ENCODE data around the gene PAEP.

PAEP gene

GRCh38 chr9:135579889-135580660 is 18.5 kb downstream of the PAEP start:
- no peak for DNase-seq (ENCODE audit: low spot score)

DNA sequence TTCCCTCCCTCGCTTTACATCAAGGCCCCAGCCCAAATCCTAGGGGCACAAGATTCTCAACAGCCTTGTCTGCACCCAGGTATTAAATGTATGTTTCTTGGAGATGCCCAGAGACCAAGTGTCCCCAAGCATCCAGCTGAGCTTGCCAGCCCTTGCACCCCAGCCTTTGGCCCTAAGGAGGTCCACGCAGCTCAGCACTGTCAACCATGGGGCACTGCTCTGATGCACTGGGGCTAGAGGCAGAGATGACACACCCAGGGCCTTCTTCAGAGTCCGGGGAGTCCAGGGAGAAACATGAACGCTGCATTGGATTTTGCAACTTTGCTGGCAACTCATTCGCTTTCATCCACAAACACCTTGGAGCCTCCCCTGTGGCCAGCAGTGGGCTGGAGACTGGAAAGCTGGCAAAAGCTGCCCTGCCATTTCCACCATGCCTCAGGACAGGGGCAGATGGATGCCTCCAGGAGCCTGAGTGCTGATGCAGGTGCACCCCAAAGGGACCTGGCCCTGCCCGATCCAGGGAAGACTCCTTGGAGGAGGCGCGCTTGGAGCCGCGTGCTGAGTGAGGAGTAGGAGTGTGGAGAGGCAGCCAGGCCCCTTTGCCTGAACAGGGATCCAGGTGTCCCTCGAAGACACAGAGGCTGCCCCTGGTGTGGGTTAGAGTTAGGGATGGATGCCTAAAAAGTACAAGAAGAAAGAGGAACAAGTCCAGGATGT is 19.3 kb downstream of the PAEP start:
- no peak for DNase-seq (ENCODE audit: low spot score)

DNA sequence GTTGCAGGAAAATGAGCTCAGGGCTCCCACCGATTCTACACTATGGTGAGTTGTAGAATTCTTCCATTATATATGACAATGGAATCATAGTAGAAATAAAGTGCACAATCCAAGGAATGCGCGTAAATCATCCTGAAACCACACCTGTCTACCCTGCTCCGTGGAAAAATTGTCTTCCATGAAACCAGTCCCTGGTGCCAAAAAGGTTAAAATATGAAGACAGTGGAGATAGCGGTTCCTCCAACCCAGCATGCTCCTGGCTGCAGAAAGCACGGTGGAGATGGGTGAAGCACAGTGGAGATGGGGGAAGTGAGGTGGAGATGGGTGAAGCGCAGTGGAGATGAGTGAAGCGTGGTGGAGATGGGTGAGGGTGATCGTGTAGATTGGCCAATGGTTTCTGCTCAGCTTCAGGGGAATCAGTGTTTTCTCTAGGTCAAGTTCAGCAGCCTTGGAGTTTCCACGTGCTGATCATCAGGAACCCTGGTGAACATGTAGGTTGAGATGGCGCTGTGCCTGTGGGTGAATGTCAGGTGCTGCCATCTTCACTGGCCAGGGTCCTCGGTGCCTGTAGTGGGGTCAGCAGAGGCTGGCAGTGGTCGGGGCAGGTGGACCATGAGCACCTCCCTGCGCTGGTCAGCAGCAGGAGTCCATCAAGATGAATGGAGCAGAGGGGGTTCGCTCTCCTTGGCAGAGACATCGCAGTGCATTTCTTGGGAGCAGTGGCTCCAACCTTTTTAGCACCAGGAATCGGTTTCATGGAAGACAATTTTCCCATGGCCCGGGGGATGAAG is 20.3 kb downstream of the PAEP start:
- no peak for DNase-seq (ENCODE audit: low spot score)

DNA sequence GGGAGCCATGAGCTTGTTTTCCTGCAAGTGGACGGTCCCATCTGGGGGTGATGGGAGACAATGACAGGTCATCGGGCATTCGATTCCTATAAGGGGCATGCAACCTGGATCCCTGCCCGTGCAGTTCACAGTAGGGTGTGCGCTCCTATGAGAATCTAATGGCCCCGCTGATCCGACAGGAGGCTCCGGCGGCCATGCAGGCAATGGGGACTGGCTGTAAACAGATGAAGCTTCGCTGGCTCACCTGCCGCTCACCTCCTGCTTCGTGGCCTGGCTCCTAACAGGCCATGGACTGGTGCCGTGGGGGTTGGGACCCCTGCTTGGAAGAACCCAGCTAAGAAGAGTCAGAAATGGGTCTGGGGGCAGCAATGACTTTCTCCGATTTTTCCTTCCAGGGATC is 21.0 kb downstream of the PAEP start:
- no peak for DNase-seq (ENCODE audit: low spot score)

GRCh38 chr9:135582966-135583687 is 21.6 kb downstream of the PAEP start:
- DNase-seq (ENCODE audit: low spot score), result no peak

DNA sequence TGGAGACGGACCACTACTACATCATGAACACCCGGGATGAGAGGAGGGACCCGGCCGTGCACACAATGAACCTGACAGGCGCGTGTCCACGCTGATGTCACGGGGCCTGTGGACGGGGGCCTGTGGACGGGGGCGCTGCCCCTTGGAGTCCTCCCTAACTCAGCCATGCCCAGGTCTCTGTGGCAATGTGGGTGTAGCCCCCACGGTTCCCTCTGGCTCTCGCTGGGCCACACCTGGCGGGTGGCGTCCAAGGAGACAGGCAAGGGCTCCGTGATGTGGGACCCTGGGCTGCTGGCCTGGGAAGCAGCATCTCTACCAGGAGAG is 22.1 kb downstream of the PAEP start:
- DNase-seq (ENCODE audit: low spot score), result no peak

DNA sequence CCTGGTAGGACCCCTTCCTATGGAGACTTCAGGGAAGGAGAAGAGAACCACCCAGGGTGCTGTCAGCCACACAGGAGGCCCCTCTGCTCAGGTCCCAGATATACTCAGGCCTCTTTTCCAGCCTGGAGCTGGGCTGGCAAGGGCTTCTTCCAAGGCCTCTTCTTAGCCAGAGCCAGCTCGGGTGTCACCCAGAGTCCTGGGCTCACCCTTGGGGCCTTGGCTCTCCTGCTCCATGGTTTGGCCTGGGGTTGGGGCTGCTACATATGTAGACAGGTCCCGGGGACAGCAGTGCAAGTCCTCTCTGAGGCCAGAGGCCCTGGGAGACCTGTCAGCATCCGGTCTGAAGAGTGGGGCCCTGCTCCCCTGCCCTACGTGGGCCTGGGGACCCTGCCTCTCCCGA is 22.8 kb downstream of the PAEP start:
- no peak for DNase-seq (ENCODE audit: low spot score)

DNA sequence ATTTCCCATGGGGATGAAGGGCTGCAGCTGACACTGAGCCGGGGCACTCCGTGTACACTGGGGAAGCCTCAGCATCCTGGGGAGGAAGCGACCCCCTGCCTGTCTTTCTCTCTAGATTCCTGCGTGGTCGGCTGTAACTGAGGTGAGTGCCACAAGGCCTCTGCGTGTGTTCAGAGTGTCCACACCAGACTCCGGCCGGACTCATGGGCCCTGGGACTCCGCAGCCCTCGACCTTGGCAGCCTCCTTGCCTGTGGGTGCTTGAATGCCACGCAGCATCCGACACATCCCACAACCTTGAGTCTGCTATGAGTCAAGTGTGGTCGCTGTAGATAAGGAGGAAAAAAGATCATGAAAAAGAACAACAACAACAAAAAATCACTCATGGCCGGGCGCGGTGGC is 23.4 kb downstream of the PAEP start:
- DNase-seq (ENCODE audit: low spot score), result no peak

- DNase-seq (ENCODE audit: low spot score), result no peak
Observed at GRCh38 chr9:135586601-135587109, 25.1 kb downstream of the PAEP start.

DNA sequence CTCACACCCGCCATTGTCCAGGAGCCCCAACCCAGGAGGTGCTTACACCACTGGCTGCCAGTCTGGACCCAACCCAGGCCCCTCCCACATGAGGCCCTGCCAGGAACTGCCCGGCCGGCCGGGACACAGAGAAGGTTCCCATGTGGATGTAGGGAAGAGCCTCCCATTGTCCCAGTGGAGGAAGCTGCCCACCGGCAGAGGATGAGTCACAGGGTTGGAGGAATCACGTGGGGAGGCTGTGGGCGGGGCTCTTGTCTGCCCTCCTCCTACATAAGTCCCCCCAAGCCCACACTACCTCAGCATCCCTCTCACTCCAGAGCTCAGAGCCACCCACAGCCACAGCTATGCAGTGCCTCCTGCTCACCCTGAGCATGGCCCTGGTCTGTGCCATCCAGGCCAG is 26.1 kb downstream of the PAEP start:
- DNase-seq (ENCODE audit: low spot score), result no peak

DNA sequence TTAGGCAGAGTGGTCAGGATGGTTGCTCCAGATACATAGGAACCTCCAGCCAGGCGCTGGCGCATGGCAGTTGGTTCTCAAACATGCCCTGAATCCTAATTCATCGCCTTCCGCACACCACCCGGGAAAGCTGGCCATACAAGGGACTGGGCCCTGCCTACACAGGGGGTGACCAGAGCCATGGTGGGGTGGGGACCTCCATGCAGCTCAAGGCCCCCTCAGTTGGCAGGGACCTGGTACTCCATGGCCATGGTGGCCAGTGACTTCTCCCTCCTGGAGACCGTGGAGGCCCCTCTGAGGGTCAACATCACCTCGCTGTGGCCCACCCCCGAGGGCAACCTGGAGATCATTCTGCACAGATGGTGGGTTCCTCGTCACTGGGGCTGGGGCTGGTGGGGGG is 26.8 kb downstream of the PAEP start:
- no peak for DNase-seq (ENCODE audit: low spot score)

DNA sequence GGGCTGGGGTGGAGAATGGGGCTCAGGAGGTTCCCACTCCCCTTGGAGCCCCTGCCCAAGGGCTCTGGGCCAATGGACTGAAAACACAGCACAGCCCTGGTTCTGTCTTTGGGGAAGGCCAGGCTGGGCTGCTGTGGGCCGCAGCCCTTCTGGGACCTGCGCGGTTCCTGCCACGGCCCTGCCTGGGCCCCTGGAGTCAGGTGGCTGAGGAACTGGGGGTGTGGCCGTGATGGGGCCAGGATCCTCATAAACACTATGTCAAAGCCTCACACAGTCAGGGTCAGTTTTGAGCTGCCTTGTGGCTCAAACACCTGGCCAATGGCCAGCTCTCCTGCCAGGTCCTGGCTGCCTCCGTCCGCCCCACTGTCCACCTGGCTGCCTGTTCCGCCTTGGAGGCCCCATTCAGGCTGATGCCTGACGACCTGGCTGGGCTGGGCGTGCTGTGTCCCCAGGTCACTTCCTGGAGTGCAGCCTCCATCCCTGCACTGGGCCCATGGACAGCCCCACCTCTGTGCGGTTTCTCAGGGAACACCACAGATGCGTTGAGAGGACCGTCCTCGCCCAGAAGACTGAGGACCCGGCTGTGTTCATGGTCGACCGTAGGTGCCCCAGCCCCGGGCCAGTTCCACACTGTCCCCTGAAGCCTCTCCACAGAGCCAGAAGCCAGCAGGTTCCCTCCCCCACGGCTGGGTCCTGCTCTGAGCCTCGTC is 27.5 kb downstream of the PAEP start:
- DNase-seq (ENCODE audit: low spot score), result no peak

DNA sequence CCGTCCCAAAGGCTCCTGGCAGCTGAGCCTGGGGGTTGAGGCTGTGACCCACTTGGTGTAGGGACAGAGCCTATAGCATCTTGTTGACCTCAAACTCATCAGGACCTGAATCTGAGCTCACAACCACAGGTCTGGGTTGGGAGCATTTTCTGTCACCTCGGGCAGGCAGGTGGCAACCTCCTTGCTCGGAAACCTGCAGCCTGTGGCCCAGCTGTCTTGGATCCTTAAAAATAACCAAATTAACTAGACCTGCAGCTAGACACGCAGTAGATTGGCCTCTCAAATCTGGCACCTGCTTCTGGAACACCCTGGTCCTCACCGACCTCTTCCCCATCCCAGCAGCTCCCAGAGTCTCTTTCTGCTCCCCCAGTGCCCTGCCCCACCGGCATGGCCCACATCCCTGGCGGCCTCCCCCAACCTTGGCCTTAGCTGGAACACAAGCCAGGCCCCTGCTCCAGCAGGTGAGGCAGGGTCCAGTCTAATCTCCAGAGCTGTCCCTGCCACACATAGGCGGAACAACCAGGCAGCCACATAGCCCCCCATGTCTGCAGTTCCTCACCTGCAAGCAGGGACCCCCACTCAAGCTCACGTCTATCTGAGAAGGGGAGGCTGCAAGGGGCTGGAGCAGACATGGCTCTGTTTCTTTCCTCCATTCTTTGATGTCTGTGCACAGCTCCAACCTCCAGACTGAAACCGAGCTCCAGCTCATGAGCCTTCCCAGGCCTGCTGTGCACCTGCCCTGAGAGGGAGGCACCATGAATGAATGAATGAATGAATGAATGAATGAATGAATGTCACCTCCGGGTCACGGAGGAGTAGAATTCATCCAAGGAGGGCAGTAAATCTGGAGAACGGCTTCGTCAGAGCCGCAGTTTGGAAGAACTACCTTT is 28.3 kb downstream of the PAEP start:
- DNase-seq (ENCODE audit: low spot score), result no peak

DNA sequence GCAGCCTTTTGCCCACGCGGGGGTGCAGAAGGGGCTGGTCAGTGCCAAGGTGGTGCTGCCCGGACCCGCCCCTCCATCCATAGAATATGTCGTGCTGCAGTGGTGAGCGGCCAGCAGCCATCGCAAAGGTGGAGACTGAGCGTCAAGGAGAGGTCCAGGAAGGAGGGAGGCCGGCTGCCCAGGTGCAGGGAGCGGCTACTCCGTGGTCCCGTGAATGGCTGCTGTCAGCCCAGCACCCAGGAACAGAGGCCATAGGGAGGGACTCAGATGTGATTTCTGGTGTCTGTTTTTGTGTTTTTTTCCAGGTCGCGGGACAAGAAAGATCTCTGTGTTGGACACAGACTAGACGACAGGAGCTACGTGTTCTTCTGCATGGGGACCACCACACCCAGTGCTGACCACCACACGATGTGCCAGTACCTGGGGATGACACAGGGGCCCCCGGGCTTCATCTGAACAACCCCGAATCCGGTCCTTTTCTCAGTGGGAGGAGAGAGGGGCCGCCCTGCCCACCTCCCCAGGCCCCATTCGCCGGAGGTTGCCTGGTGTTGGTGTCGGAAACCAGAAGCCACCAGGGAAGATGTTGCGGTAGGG is 29.0 kb downstream of the PAEP start:
- no peak for DNase-seq (ENCODE audit: low spot score)

- DNase-seq (ENCODE audit: low spot score), result no peak
Observed at GRCh38 chr9:135591506-135592330, 30.2 kb downstream of the PAEP start.

DNA sequence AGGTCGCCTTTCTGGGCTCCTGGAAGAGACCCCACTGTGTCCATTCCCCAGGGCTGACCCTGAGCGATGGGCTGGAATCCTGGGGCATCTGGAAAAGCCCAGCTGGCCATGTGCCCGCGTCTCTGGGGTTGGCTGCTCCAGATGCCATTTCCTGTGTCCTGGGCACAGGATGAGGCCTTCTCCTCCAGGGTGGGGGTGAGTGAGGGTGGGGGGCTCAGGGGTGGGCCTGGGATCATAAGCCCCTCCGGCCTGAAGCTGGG is 30.7 kb downstream of the PAEP start:
- DNase-seq (ENCODE audit: low spot score), result no peak

- no peak for DNase-seq (ENCODE audit: low spot score)
Observed at GRCh38 chr9:135592625-135593024, 31.1 kb downstream of the PAEP start.

DNA sequence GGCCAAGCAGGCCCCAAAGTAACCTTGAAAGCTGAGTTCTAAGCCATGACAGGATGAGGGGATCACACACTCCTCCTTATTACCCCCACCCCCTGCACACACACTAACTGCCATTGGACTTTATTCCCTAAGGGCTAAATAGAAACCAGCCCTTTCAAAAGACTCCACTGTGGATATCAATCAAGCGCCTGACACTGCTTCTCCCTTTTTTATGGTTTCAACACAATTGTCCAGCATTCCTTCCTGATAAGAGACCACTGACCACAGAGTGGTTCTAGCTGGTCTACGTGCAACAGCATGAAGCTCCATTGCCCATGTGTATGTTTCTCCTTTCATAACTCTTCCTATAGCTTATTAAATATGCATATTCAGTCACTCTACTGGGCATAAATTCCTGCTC is 34.7 kb downstream of the PAEP start:
- no peak for DNase-seq (ENCODE audit: low spot score)

DNA sequence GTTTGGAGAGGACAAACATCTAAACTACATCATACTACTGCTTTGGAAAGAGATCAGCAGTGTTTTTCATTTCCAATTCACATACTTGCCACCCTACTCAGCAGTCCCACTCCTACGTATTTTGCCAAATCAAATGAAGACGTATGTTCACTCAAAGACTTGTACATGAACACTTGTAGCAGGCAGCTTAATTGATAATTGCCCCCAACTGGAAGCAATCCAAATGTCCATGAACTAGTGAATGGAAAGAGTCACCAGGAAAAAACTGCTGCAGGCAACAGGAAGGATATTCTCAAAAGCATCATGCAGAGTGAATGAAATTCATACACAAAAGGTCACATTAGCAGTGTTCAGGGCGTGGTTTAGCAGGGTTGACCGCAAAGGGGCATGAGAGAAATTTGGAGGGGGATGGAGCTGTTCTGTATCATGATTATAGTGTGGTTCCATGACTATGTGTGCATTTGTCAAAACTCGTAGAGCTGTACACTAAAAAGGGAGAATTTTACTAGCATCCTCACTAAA is 38.8 kb downstream of the PAEP start:
- no peak for DNase-seq (ENCODE audit: low spot score)

Measured in HuH-7 (cell line).